Upper lobe of left lung (tissue), 6 donors: ENCODE results near the gene SYTL5. TPM values are rescaled to one million over a fixed set of nuclear protein-coding genes. Genes with fewer than 3 reads are reported as not detected.

Source experiments
- ATAC-seq, 2 donors: fragments of 200-7000 bp; cut with Tn5 transposase; one replicate each; pipeline ENCODE4 v1.9.1; 2022; ENCODE audit warnings: mild to moderate bottlenecking in 2 of 2, moderate library complexity in 2 of 2; ENCODE audit not compliant: low FRiP score in 2 of 2
- DNase-seq, 2 donors: peaks; one replicate each; pipeline ENCODE4 v3.0.0-alpha.2; 2019 to 2020
- H3K27ac ChIP-seq, 4 donors: fragments of 200-600 bp; sonication (generic); one replicate each; pipeline ENCODE4 v1.5.1; 2016 to 2019
- H3K27me3 ChIP-seq, 4 donors: fragments of 200-600 bp; sonication (generic); one replicate each; pipeline ENCODE4 v1.5.1; 2017 to 2019
- H3K36me3 ChIP-seq, 4 donors: fragments of 200-600 bp; sonication (generic); one replicate each; pipeline ENCODE4 v1.5.1; 2016 to 2019
- H3K4me1 ChIP-seq, 4 donors: fragments of 200-600 bp; sonication (generic); one replicate each; pipeline ENCODE4 v1.5.1; 2018 to 2019
- H3K4me3 ChIP-seq, 4 donors: fragments of 200-600 bp; sonication (generic); one replicate each; pipeline ENCODE4 v1.5.1; 2017 to 2019; ENCODE audit warnings: mild to moderate bottlenecking in 2 of 4, moderate library complexity in 1 of 4
- H3K9me3 ChIP-seq, 4 donors: fragments of 200-600 bp; sonication (generic); one replicate each; pipeline ENCODE4 v1.5.1; 2018 to 2019
- CTCF ChIP-seq, 6 experiments: fragments of 450-650 bp in 4 of 6; fragments of 200-600 bp in 2 of 6; sonication (generic) in 2 of 6; IDR thresholded peaks; one replicate each; pipeline ENCODE4 v1.5.1; 2016 to 2019; ENCODE audit warnings: antibody characterized with exemption in 6 of 6
- EP300 ChIP-seq, 4 donors: sonication (generic); formaldehyde crosslinking; IDR thresholded peaks; one replicate each; pipeline ENCODE4 v1.5.1; 2017; ENCODE audit warnings: antibody characterized with exemption in 4 of 4, control low read depth in 2 of 4
- POLR2A ChIP-seq, 4 donors: fragments of 450-650 bp; IDR thresholded peaks; one replicate each; pipeline ENCODE4 v1.5.1; 2016 to 2017; ENCODE audit warnings: antibody characterized with exemption in 4 of 4, mild to moderate bottlenecking in 2 of 4
- POLR2AphosphoS5 ChIP-seq, 2 donors: sonication (generic); formaldehyde crosslinking; IDR thresholded peaks; one replicate each; pipeline ENCODE4 v1.5.1; 2017; ENCODE audit warnings: antibody characterized with exemption in 2 of 2
- WGBS, 2 donors: methylation state at CpG; one replicate each; pipeline ENCODE4 v1.1.5; 2017 to 2018; 5-methylcytosine and 5-hydroxymethylcytosine counted together
- total RNA-seq, 6 donors: library from RNA; depleted of rRNA in 4 of 6; stranded (reverse); fragments of >200 nt in 4 of 6; gene quantifications; one replicate each; pipeline versions ENCODE4 v1.1.0 to v1.2.1, GENCODE V29; 2016 to 2021
- donor health status: DM: no; HTN: no; CAD: no; lungs with moderate emphysema.
- donor health status: DM: no; HTN: yes; CAD: no; lungs with severe emphysema.

Gene SYTL5
- total RNA-seq, 6 donors from 2014 or later = 0.30 to 3.6 (median 0.71) TPM

- no peaks in the 10 kb centered on the region for H3K4me1 ChIP-seq
- no peak overlapping the region for H3K4me3 ChIP-seq
- H3K27me3 ChIP-seq = no peaks in the 10 kb centered on the region
- no peaks in the 10 kb centered on the region for H3K9me3 ChIP-seq
- no peak for DNase-seq
- ATAC-seq = no peak
- WGBS, 2 donors = 74 to 100% methylated on average over 1 of the region's 1 CpG
- H3K36me3 ChIP-seq = no peaks in the 10 kb centered on the region
- TF ChIP-seq POLR2AphosphoS5 (IDR thresholded peaks at IDR 0.05) (no peak), POLR2A (IDR thresholded peaks at IDR 0.05) (no peak), EP300 (IDR thresholded peaks at IDR 0.05) (no peak), CTCF (IDR thresholded peaks at IDR 0.05) (no peak)
- H3K27ac ChIP-seq = no peak overlapping the region
Measured at GRCh38 chrX:38069991-38070390, 63.6 kb downstream of the SYTL5 start.

- Histone ChIP-seq H3K9me3 (no peaks in the 10 kb centered on the region), H3K27ac (no peak overlapping the region), H3K4me1 (no peaks in the 10 kb centered on the region), H3K27me3 (no peaks in the 10 kb centered on the region), H3K4me3 (no peak overlapping the region), H3K36me3 (no peaks in the 10 kb centered on the region)
- TF ChIP-seq POLR2AphosphoS5 (IDR thresholded peaks at IDR 0.05) = no peak
- no peak for TF ChIP-seq CTCF (IDR thresholded peaks at IDR 0.05)
- TF ChIP-seq EP300 (IDR thresholded peaks at IDR 0.05) = no peak
- TF ChIP-seq POLR2A (IDR thresholded peaks at IDR 0.05) = no peak
- DNase-seq = no peak
- ATAC-seq = no peak
Measured at GRCh38 chrX:38079463-38079862, 73.1 kb downstream of the SYTL5 start.

GRCh38 chrX:38080808-38081207, 74.5 kb downstream of the SYTL5 start:
- 86 to 88% methylated on average over 3 of the region's 3 CpGs for WGBS, 2 donors
- no peak for ATAC-seq
- no peak overlapping the region for H3K4me3 ChIP-seq
- H3K36me3 ChIP-seq = no peaks in the 10 kb centered on the region
- H3K27ac ChIP-seq = no peak overlapping the region
- H3K9me3 ChIP-seq = no peaks in the 10 kb centered on the region
- no peak for DNase-seq
- no peaks in the 10 kb centered on the region for H3K4me1 ChIP-seq
- H3K27me3 ChIP-seq = no peaks in the 10 kb centered on the region
- TF ChIP-seq POLR2A (IDR thresholded peaks at IDR 0.05) (no peak), CTCF (IDR thresholded peaks at IDR 0.05) (no peak), POLR2AphosphoS5 (IDR thresholded peaks at IDR 0.05) (no peak)

- Histone ChIP-seq H3K4me1 (no peaks in the 10 kb centered on the region), H3K27ac (no peak overlapping the region), H3K4me3 (no peak overlapping the region), H3K9me3 (no peaks in the 10 kb centered on the region), H3K36me3 (no peaks in the 10 kb centered on the region), H3K27me3 (no peaks in the 10 kb centered on the region)
- no peak for ATAC-seq
- TF ChIP-seq POLR2AphosphoS5 (IDR thresholded peaks at IDR 0.05) = no peak
- no peak for TF ChIP-seq CTCF (IDR thresholded peaks at IDR 0.05)
- TF ChIP-seq POLR2A (IDR thresholded peaks at IDR 0.05) = no peak
- TF ChIP-seq EP300 (IDR thresholded peaks at IDR 0.05) = no peak
- 0 to 67% methylated on average over 1 of the region's 1 CpG for WGBS, 2 donors
- DNase-seq = no peak
Measured at GRCh38 chrX:38081909-38082308, 75.6 kb downstream of the SYTL5 start.

GRCh38 chrX:38082309-38082708, 76.0 kb downstream of the SYTL5 start:
- no peak for DNase-seq
- WGBS, 2 donors = 63 to 89% methylated on average over 2 of the region's 2 CpGs
- ATAC-seq = no peak
- no peak overlapping the region for H3K27ac ChIP-seq
- no peaks in the 10 kb centered on the region for H3K36me3 ChIP-seq
- H3K9me3 ChIP-seq = no peaks in the 10 kb centered on the region
- H3K4me3 ChIP-seq = no peak overlapping the region
- no peaks in the 10 kb centered on the region for H3K4me1 ChIP-seq
- no peak for TF ChIP-seq POLR2A (IDR thresholded peaks at IDR 0.05)
- H3K27me3 ChIP-seq = no peaks in the 10 kb centered on the region
